Activated T-helper 1 cell treated with Interleukin-2 at 50 U/mL for 16 hours (primary cell): Measurements from ENCODE around the gene OR2V2.

Experiments
- DNase-seq: peaks from one replicate; pipeline ENCODE4 v3.0.0-alpha.2; 2020; ENCODE audit warnings: low read depth

The OR2V2 gene

DNA sequence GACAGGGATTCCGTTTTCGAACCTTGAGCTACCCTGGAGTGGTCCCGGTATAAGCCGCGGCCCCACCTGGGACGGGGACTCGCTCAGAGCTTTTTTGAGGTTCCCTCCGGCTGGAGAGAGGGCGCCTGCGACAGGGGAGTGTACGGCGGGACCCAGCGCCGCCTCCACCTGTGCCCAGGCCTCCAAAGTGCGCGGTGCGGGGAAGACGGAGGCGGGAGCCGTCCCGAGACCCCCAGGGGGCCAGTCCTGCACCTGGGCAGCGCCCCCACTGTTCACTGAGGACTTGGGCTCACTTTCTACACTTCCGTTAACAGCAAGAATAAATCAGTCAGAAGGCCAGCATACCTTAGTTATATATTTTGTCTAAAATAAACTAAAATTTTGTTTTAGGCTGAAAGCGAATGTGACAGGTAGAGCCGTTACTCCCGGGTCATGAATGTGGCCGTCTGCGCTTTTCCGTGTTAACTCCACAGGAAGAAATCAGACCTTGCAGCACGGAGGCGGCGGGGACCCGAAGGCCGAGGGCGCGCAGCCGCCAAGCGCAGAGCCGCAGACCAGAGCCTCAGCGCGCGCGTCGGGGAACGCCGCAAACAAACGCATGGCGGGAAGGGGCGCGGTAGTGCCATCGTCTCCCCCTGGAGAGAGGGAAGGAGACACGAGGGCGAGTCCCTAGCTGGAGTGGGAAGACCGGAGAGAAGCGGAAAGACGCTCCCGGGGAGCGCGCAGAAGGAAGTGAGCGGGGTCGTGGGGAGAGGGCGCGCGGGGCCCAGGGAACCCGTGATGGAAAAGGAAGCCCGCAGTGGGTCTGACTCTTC, 43.5 kb downstream of the OR2V2 start:
- DNase-seq: no peak

DNA sequence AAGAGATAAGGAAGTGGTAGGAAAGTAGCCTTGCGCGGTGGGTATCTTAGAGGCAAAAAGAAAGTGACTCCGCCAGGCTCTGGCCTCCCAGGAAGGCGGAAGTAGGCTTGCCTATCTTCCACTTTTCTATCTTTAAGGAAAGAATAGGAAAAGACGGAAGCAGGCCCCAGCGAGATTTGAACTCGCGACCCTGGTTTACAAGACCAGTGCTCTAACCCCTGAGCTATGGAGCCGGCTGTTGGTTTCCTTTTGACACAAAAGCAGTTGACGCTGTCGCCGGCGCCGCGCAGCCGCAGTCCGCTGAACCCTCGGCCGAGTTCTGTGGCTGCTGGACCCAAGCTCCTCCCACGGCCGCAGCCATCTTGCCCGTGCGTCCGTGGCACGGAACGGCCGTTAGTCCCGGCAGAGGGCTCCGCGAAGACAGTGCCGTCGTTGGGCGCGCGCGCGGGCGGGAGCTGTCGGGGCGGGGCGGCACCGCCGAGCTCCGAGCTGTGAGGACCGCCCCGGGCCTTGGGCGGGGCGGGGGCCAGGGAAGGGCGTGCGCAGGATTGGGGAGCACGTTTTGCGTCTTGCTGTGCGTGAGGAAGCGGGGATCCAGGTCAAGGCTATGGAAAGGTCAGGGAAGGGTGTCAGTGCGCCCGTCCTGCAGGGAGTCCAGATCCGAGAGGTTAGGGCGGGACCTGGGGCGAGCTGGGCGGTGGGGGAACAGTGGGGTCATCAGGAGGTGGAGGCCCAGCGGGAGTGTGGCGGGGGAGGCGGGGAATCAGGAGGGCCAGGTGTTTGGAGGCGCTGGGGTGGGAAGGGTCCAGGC, 44.3 kb downstream of the OR2V2 start:
- peak; percentile 94 for DNase-seq

DNA sequence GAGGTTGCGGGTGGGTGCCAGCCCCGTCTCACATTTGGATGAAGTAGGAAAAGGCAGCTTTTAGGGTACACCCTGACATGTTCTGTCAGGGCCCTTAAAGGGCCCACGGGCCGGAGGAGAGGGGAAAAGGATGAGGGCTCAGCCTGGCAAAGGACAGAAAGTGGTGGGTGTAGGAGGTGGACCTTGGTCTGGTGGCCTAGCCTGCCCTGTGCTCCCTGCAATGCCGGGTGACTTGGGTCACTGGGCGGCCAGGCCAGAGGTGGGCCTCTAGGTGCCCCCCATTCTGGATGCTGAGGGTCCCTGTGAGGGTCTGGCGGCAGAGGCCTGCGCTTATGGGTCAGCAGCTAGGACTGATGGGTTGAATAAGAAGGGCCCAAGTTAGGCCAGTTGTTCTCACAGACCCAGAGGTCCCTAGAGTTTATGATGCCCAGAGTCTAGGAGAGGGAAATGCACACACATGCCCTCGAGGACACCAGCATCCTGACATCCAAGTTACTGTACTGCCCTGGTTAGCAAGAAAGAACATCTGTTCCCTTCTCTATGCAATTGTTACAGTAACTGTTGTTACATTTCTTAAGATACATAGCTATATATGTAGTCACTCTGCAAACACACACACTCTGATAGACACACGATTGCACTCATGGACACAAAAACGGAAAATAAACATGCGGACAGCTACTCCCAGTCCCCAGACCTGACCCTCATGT, 45.1 kb downstream of the OR2V2 start:
- no peak for DNase-seq

DNA sequence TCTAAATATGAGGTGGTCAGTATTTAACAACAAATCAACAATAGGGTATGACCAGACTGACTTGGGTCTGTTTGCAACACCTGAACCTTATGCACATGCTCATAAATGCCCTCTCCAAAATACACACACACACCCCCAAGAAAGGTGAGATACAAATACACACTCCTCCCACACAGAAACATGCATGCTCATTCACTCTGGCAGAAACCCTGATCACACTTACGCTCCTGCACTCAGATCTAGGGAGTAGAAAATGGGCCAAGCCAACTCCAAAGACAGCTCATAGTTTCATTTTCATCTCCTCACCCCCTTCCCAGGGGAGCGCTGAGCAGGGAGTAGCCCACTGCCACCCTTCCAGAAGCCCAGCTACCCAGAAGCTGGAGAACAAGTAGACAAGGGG, 46.3 kb downstream of the OR2V2 start:
- DNase-seq: no peak

DNA sequence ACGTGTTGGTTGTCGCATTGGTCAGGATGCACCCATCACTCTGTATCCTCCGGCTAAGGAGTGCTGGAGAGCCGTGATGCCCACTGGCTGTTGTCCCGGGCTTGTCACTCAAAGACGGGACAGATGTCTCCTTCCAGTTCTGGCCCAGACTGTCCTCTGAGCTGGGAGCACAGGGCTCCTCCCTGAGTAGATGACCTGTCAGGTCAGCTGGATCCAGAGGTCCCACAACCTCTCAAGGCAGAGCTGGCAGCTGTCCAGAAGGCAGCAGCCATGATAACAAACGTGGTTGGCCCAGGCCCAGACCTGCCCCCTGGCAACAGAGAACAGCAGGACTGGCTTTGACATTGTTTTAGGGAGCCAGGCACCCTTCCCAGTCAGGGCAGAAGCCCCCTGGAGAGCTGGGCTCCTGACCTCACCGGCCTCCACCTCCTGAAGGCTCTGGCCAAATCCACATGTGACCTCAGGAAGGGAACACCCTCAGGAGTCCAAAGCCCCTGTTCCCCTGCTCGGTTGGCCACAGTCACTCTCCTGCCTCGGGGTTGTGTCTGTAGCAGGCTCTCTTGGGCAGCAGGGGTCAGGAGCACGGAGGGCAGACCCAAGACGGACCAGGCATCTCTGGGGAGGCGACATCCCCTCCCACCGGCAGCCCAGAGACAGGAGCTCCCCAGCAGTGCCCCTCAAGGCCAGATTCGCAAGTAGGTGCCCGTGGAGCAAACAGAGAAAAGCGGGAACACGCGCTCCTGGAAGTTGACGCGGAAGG, 47.3 kb downstream of the OR2V2 start:
- DNase-seq: no peak

DNA sequence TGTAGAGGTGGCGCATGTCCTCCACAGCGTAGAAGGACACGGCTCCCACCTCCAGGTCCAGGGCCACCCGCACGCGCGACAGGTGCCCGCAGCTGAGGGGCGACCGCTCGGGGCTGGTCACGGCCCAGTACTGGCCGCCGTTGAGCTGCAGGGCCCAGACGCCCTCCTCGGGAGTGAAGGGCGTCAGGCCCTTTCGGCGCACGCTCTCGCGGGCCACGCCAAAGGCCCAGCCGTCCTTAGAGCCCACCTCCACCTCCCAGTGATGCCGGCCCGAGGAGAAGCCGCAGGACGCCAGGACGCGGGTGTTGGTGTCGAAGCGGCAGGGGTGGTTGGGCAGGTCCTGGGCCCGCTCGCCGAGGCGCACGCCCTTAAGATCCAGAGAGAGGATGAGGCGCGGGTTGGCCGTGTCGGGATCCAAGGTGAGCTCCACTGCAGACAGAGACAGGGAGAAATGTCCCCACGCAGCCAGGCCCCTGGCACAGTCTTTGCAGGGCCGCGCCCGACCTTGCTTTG, 47.9 kb downstream of the OR2V2 start:
- no peak for DNase-seq

DNA sequence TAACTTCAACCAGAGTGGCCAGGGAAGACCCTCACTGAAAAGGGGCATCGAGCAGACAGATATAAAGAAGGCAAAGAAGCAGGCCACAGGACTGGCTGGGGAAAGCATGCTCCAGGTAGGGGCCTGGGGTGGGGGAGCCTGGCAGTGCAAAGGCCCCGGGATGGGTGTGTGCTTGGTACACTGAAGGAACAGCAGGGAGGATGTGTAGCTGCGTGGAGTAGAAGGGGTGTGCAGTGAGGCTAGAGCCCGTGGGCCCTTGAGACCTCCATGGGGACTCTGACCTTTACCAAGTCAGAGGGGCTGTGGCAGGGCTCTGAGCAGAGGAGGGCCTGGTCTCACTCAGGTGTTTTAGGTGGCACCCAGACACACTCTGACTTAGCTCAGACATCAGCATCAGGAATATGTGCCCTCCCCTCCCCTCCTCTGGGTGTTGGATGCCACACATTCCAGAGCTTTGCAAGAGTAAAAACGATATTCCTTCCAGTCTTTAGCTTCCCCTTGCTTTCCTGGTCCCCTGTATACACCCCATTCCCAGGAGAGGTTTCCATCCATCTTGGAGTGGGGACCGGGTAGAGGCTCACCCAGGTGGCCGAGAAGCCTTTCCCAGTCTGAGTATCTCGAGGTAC, 50.1 kb downstream of the OR2V2 start:
- no peak for DNase-seq

DNA sequence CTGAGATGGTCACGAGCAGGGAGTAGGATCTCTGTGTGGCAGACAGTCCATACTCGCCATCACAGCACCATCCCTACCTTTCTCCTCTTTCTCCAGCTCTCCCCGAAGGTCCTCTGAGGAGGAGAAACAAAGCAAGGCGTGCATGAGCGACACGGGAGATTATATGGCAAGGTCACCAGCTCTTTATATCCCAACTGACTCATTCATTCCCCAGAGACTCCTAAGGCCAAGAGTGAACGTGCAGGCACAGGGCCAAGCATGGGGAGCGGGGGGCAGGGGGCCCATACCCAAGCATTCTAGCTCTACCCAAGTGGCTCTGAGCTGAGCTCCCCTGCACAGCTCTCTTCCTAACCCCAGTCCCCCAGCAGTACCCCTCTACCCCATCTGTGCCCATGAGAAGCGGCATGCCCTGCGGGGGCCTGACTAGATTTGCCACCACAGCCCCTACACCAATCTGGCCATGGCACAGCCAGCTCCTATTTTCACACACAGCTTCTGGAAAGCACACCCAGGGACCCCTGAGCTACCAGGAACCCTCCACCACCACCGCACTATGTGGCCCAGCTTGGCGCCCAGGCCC, 50.8 kb downstream of the OR2V2 start:
- DNase-seq: no peak

DNA sequence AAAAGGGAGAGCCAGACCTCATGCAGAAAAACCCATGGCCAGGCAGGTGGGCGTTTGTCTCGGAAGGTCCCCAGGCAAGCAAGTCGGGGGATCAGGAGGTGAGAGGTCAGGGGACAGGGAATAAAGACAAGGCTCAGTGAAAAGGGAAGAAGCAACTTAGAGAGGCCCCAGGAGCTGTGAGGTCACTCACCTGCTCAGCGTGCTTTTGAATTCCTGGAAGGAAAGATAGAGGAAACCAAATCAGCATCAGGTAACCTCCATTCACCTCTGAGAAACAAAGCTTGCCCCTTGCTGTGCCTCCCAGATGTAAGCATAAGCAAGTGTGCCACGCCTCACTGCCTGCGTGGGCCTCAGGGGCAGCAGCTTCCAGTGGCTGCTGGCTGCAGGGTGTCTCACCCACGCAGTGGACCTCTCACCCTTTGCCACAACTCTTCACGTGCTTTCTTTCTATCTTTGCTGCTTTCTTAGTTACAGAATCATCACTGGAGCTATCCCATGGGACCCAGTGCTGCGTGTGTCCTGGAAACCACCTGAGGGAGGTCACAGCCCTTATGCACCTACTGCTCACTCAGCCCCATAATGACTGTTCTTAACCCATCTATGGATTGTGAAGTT, 51.6 kb downstream of the OR2V2 start:
- no peak for DNase-seq

DNA sequence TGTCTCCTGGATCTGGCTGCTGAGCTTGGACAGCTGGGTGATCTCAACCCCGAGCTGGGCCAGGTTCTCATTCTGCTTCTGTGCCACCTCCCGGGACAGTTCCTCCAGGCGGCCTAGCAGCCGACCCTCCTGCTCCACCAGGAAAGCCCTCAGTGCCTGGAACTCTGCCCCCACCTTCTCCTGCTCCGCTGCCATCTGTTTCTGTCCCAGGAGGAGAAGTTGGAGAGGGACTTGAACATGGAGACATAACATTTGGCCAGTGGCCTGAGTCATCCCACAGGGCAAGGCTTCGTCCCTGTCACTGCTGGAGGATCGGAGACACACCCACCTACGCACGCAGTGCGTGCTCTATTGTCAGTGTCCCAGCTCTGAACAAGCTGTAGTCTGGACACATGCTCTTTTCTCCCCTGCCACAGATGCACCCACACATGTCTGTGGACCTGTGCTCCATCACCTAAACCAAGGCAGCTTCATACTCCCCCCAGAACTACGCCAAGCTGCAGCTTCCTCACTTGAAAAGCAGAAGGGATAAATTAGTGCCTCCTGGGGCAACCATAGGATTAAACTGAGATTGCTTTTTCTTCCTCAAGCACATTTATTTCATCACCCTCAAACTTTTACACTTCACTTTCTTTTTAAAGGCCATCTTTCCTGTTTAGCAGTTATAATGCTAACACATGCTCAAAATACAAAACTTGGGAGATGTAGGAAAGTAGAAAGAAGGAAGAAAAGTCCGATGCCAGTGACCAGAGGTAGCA, 52.7 kb downstream of the OR2V2 start:
- no peak for DNase-seq

DNA sequence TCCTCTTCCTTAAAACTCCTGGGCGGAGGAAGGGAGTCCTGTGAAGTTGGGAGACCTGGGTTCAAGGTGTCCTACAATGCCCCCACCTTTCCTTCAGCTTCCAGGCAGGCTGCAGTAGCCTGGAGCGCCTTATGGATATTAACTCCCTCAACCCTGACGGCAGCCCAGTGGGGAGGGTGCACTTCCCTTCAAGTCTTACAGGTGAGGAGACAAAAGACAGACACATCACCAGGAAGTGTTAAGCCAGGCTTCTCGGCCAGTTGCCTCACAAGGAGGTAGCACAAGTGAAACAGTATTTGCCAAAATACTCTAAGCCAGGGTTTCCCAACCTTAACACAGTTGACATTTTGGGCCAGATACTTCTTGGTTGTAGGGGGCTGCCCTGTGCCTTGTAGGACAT, 53.4 kb downstream of the OR2V2 start:
- DNase-seq: no peak

DNA sequence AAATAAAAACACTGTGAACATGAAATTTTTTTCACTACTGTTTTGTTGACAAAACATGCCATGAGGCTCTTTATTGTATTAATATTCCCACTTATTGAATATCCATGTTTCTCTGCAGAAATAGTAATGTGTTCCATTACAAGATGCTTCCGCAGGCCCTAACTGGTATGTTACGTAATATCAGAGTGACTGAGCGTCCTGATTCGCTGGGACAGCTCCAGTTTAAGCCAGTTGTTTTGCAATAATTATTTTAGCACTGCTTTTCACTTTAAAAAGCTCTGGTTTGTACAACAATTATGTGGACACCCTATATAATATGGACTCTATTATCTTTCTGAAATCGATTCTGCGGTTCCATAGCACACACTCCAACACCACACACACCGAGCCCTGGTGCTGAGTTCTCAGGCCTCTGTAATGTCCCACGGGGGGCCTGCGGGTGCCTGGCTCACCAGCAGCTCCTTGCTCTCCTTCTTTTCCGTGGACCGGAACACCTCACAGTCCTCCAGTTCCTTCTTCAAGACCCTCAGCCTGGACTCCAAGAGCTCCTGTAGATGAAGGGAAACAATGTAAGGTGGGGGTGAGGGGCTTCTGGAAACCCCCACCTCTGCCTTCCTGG, 55.8 kb downstream of the OR2V2 start:
- DNase-seq: no peak

DNA sequence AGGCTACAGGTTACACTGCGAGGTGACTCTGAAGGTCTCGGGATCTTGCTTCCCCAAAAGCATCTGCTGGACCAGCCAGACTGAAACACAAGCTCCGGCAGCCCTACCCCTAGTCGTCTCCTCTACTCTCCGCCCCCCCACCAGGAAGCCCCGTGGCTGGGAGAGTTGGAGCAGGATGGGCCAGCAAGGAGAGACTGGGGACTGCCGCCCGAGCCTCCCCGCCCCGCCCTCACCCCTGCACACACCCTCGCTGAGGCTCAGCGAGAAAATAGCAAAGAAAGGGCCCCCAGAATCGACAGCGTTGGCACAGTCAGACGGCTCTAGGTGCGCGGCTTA, 56.4 kb downstream of the OR2V2 start:
- DNase-seq: no peak

DNA sequence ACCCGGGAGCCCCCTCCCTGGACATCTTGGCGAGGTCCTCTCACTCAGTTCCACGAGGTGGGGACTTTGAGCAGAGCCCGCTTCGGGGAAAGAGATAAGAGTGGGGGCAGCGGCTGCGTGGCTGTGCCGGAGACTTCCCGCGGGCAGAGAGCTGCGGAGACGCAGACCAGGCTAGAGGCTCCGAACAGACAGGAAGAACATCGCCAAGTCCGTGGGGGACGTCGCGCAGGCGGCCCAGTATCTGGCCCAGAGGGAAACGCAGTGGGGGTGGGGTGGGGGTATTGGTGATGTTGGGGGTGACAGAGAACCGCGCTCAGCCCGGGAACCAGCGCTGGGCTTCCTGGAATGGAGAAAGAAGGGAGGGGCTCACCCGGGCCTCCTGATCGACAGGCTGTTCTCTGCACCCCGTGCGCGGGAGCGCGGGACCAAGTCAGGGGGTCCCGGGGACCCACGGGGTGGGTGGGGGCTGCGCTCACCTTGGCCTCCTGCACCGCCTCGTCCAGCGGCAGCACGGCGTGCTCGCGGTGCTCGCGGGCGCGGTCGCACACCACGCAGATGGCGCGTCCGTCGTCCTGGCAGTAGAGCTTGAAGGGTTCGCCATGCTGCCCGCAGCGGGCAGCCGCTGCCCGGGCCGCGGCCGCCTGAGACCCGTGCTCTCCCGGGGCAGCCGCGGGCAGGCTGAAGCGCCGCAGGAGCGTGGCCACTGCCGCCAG, 56.9 kb downstream of the OR2V2 start:
- no peak for DNase-seq

DNA sequence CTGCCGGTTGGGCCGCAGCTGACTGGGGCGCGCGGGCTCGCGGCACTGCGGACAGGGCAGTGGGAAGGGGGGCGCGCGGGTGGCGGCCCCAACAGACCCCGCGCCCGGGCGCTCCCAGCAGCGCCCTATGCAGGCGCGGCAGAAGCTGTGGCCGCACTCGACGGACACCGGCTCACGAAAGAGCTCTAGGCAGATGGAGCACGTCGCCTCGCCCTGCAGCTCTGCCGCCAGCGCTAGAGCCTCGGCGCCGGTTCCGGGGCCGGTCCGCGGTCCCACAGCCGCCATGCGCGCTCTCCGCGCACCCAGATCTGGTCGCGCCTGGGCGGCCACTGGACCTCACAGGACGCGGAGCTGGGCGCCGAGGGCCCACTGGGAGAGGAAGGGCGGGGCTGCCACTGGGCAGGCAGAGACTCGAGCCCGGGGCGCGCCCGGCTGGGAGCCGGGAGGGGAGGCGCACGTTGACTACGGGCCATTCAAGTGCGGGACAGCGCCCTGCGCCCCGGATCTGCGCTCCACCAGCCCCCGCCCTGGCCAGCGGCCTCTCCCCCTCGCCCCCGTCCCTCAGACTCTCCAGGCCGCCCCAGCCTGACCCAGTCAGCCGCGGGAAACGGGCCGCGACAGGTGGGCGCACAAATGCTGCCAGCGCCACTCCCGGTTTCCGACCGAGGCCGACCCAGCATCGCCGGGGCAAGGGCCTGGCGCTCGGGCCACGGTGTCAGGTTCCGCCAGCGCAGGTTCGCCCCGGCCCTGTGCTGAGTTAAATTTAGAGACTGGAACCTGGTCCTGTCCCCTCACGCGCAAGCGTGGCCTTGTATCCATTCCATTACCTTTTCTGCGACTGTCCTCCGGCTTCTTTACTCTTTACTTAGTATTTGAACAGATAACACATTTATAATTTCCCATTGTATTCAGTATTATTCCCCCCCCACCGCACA, 57.7 kb downstream of the OR2V2 start, which contains the start of gene TRIM7:
TSS of gene TRIM7 (minus strand) at position 371 of the 935 bp plus-strand sequence. CDS start at position 285, 86 bp downstream.
- DNase-seq: no peak

DNA sequence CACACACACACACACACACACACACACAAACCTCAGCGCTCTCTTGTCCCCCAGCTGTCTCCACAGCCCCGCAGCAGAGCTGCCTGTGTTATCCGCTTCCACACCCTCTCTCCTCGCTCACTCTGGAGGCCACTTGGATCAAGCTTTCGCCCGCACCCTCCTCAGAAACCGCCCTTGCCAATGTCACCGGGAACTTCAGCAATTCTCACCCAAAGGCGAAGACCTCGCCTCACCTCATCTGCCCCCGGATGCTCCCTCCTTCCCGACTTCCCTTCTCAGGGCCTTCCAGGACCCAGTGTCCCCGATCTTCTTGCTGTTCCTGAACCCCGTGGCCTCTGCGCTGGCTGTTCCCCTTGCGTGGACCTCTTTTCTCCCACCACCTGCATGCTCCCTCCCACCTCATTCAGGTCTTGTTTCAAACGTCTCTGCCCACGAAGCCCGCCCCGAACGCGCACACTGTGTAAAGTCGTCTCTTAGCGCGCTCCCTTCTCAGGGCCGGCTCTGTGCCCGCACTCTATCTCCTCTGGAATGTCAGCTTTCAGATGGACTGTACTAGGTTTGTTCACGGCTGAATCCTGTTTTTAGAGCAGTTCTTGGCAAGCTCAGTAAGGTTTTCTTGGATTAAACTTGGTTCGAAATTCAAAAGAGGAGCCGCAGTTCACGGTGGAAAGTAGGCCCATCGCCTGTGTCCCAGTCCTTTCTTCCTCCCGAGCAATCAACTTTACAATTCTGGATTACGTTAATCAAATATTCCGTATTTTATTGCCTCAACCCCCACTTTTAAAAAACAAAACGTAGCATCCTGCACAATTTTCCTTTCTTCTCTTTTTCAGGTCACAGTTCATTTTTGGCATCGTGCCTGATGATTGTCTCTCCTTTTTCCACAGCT, 58.6 kb downstream of the OR2V2 start:
- no peak for DNase-seq
